GM18861 (cell line): ENCODE data around the gene QRICH1.
A peak's percentile ranks its signal among the peaks of the same experiment; 100 is the strongest.

Experiments
- ATAC-seq: cut with Tn5 transposase; IDR thresholded peaks from one replicate; pipeline ENCODE4 v1.9.1; 2021; ENCODE audit not compliant: unreplicated experiment

Gene QRICH1

DNA sequence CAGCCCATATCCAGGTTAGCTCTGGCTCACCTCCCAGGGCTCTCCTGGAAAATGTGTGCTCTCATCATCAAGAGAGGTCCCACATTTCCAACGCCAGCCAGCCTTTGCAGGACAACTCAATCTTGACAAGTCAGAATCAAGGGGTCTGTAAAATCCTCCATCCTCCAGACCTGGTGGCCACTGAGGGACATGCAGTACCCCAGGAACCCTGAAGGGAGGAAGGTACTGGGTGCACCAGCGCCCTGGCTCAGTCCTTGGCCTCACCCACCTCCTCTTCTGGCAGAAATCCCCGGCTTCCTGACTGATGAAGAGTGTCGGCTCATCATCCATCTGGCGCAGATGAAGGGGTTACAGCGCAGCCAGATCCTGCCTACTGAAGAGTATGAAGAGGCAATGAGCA, 92.7 kb downstream of the QRICH1 start:
- ATAC-seq = no peak

GRCh38 chr3:48999085-48999858, 94.6 kb downstream of the QRICH1 start:
- no peak for ATAC-seq

GRCh38 chr3:48997714-48998637, 95.9 kb downstream of the QRICH1 start:
- ATAC-seq = no peak

- ATAC-seq = no peak
Measured at GRCh38 chr3:48997102-48997635, 96.7 kb downstream of the QRICH1 start.

DNA sequence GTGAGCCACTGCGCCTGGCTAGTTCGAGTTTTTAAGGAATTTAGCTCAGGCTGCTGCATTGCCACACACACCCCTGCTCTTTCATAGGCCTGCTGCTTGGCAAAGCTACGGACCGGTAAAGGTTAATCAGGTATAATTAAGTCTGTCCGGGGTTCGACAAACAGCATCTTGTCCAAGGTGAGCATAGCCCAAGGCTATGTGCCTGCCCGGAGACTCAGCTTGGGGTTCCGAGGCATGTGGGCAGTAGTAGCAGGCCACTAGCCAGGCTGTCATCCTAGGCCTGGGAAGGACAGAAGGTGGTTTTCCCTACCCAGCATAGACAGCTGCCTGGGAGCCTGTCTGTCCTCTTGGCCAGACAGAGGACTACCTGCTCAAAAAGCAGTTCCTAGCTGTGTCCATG, 97.2 kb downstream of the QRICH1 start:
- ATAC-seq = no peak

DNA sequence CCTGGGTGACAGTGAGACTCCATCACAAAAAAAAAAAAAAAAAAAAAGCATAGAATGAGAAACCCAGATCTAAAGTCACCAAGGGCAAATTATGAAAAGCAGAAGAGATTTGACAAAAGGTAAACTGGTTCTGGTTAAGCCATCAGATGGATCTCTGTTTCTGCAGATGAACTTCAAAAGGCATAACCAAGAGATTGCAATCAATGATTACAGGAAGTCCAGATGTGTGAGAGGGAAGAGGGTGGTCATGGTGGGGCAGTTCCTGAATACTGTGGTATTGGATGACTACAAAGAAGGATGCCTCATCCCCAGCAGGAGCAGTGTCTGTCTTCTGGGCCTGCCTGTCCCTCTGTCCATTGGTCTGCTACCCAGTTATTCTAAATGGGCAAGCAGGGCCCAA, 100.0 kb downstream of the QRICH1 start:
- ATAC-seq = no peak

GRCh38 chr3:48991851-48992545, 101.9 kb downstream of the QRICH1 start:
- ATAC-seq = no peak

DNA sequence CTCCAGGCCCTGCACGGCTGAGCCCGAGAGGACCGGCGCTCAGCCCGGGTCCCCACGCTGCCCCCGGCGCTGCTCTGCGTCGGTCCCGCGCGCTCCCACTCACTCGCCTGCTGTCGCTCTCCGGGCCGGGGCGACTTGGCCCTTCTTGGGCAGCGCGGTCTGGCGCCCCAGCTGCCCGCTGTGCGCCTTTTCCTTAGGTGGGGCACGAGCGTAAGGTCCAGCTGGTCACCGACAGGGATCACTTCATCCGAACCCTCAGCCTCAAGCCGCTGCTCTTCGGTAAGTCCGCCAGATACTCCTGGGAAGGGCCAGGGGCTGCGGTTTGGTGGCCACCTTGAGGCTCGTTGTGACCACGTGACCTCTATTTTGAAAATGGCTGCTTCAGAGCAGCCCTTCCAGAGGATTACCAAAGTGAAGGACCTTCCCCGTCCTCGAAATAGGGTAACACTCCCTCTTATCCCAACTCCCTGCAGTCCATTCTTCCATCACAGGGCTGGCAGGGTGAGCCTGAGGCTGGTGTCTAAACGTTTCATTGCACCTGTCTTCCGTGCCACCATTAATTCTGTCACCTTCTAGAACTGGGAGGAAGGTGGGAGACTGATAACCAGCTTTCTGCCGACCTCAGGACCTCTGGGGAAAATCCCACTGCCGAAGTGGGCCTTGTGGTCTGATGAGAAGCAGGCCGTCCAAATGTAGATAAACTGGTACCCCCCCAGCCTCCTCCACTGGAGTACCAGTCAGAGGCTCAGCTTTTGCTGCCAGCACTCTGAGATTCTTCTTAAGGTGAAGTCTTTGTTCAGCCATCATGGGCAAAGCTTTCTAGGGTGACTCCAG, 103.0 kb downstream of the QRICH1 start:
- no peak for ATAC-seq

DNA sequence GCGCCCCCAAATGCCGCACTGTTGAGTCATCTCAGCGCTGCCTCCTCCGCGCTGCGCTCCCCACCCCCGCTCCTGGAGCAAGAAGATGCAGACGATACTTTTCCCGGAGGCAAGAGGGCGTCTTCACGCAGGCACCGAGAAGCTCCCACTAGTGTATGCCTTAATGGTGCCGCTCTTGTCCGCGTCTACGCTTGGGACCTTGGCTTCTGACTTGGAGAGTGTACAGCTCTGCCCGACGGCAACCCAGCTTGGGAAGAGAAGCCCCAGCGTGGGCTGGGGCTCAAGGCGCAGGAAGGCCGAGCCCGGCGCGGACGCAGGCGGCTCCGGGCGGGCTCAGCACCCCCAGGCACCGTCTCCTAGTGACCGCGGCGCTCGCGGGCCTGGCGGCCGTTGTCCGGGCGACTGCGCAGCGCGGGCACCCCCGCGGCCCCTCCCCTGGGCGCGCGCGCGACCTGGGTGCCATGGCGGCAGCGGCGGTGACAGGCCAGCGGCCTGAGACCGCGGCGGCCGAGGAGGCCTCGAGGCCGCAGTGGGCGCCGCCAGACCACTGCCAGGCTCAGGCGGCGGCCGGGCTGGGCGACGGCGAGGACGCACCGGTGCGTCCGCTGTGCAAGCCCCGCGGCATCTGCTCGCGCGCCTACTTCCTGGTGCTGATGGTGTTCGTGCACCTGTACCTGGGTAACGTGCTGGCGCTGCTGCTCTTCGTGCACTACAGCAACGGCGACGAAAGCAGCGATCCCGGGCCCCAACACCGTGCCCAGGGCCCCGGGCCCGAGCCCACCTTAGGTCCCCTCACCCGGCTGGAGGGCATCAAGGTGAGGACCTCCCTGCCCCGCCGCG, 103.9 kb downstream of the QRICH1 start, which contains the start of gene P4HTM:
P4HTM (plus strand) TSS at position 446 of the 840 bp plus-strand sequence; CDS start at position 462, 16 bp downstream.
- peak; percentile 47 for ATAC-seq

DNA sequence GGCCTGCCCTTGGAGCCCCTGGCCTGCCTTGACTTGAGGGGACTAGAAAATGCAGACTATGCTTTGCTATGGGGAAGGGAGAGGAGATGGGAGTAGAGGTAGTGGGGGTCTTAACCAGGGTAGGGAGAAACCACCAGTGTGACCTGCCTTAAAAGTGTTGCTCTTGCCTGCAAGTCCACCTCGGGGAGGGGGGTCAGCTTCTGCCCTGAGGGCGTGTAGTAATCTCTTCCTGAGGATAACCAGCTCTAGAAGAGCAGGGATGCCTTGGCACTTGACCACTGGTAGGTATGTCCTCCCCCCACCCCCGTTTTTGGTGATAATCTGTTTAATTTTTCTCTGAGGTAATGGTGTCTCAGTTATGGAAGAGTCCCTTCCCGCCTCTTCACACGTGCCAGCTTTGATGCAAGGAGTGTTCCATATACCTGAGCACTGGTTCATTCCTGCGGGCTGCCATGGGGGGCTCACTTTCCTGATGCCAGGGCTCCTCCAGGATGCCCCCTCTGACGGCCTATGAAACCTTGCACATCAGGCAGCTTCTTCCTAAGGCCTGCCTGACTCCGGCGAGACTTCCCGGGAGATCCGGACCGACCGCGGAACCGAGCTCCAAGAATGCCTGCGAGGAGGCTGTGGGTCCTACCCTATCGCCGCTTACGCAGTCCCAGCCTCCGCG, 104.6 kb downstream of the QRICH1 start:
- no peak for ATAC-seq

DNA sequence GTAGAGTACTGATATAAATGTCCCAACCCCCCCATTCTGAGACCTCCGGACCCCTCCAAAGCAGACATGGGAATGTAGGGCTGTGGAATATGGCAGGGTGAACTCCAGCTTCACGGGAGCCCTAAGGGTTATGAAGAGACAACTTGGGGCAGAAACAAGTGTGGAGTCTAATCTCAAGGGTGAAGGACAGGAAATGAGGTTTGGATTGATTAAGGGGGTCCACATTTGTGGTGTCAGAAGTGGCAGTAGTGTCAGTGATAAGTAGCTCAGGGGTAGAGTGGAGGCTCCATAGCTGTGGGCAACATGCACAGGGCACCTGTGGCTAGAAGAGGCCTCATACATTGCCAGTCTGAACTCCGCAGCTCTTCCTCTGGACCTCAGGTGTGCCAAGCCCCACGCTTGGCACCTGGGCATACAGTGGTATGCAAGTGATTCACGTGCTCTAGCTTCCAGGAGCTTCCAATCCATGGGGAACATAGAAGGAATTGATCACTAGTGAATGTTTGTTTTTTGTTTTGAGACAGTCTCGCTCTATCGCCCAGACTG, 108.0 kb downstream of the QRICH1 start:
- no peak for ATAC-seq

- no peak for ATAC-seq
Measured at GRCh38 chr3:48984663-48985062, 109.2 kb downstream of the QRICH1 start.

- ATAC-seq = no peak
Measured at GRCh38 chr3:48983096-48983495, 110.8 kb downstream of the QRICH1 start.

DNA sequence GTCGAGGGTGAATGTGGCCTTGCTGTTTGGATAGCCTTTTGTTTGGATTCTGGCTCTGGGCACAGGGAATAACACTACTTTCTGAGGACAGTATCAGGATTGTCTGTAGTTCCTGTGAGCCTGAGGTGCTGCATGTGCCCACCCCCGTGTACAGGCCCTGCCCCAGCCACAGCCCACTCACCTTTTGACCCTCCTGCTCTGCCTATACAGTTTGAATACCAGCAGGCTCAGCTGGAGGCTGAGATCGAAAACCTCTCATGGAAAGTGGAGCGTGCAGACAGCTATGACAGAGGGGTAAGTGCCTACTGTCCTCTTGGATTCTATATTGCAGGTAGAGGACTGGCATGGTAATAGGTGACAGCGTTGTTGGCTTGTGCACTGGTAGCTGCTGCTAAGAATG, 111.2 kb downstream of the QRICH1 start:
- ATAC-seq = no peak

DNA sequence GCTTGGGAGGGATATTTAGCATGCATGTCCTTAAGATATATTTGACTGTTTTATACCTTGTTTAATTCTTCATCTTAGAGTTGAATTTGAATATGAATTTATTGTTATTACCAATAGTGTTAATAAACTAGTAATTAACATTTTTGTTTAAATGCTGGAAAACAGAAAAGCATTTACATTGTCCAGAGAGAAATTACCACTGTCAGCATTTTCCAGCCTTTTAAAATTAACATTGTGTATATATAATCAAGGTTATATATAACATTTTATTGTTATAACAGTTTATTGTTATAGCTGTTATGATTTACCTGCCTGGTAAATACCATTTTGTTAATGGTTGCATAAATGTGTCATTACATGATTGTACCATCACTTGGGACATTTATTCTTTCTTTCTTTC, 111.9 kb downstream of the QRICH1 start:
- ATAC-seq = no peak

GRCh38 chr3:48980295-48980694, 113.6 kb downstream of the QRICH1 start:
- no peak for ATAC-seq
